ENCODE measurements around the gene PDE4DIP. TPM values are rescaled to one million over a fixed set of nuclear protein-coding genes. Genes with fewer than 3 reads are reported as not detected.
"Not testable (repeated sequence)": the region's sequence is repeated elsewhere in the genome, so short reads cannot be mapped to it uniquely, and the experiment has no call there.

The PDE4DIP gene
- total RNA-seq, 2 experiments from 2014 or later = 37.5 to 52.2 TPM

DNA sequence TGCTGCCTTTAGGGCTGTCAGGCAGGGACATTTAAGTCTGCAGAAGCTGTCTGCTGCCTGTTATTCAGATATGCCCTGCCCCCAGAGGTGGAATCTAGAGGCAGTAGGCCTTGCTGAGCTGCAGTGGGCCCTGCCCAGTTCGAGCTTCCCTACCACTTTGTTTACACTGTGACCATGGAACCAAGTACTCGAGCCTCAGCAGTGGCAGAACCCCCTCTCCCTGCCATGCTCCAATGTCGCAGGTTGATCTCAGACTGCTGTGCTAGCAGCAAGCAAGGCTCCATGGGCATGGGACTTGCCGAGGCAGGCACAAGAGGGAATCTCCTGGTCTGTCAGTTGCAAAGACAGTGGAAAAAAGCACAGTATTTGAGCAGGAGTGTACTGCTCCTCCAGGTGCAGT is 198.8 kb downstream of the PDE4DIP start:
- CTCF ChIA-PET (ENCODE audit: unreplicated experiment); H3K9me2 ChIP-seq (ENCODE audit: insufficient read depth, low read length); POLR2A ChIA-PET; H3K4me3 ChIP-seq (ENCODE audit: low read depth, low read length, poor library complexity, severe bottlenecking); DNase-seq (ENCODE audit: low spot score); H3K4me1 ChIP-seq (ENCODE audit: insufficient read depth, low read length, poor library complexity, severe bottlenecking); H3K4me2 ChIP-seq (ENCODE audit: low read length); H3K36me3 ChIP-seq (ENCODE audit: insufficient read depth, low read length); H3K9me3 ChIP-seq (ENCODE audit: low read length); H2AFZ ChIP-seq (ENCODE audit: low read length); H3K27ac ChIP-seq (ENCODE audit: low read depth, low read length, poor library complexity, severe bottlenecking); BruUV-seq (replicated peaks); H3K79me2 ChIP-seq (ENCODE audit: insufficient read depth, low read depth, low read length); intact Hi-C loops (cut with micrococcal nuclease; ENCODE audit: unreplicated experiment); H4K20me1 ChIP-seq (ENCODE audit: insufficient read depth, low read length): not testable (repeated sequence)

DNA sequence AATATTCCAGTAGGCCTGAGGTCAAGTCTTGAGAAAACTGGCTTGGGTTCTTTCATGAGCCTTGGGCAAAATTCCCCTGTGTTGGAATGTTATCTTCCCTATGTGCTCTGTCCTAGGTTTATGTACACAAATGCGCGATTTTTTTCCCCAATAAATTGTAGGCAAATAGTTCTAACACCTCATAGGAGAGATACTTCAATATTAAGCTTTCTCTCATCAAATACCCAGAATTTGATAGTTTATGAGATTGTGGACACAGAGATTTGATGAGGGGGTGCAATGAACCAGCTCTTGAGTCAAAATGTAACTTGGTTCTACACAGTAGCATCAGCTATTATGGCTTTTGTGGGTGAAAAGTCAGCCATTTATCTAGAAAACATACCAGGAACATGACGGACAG is 220.4 kb downstream of the PDE4DIP start:
- H3K27ac ChIP-seq (ENCODE audit: low read depth, low read length, poor library complexity, severe bottlenecking); H3K79me2 ChIP-seq (ENCODE audit: insufficient read depth, low read depth, low read length); H3K9me2 ChIP-seq (ENCODE audit: insufficient read depth, low read length); H3K36me3 ChIP-seq (ENCODE audit: insufficient read depth, low read length); H4K20me1 ChIP-seq (ENCODE audit: insufficient read depth, low read length); intact Hi-C loops (cut with micrococcal nuclease; ENCODE audit: unreplicated experiment); H3K4me3 ChIP-seq (ENCODE audit: low read depth, low read length, poor library complexity, severe bottlenecking); H3K4me2 ChIP-seq (ENCODE audit: low read length); DNase-seq (ENCODE audit: low spot score); H3K9me3 ChIP-seq (ENCODE audit: low read length); POLR2A ChIA-PET; CTCF ChIA-PET (ENCODE audit: unreplicated experiment); H2AFZ ChIP-seq (ENCODE audit: low read length); H3K4me1 ChIP-seq (ENCODE audit: insufficient read depth, low read length, poor library complexity, severe bottlenecking): not testable (repeated sequence)
- BruUV-seq (replicated peaks) = TSS peak; percentile 35

DNA sequence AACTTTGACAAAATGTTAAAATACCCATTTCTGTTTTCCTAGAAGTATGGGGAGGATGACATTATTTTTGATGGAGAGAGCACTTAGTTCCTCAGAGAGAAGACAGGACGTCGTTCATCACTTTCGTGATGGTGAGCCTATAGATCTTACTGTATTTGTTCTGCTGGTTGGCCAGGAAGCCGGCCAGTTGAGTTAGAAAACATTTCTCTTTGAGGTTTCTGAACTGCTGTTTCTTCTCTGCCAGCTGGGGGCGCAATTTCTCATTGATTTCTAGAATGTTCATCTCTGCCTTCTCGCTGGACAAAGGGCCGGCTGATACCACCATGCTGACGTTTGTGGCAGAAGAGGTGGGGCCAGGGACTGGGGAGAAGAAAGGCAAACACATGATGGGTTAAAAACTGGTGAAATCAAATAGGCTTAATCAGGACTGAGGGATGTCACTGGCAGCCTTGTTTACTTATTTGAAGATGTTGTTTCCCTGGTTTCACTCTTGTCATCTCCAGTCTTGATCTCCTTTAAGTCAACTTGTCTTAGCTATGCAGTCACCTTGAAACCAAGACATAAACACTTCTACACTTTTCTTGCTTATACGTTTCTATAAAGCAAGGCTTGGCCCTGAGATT is 231.4 kb downstream of the PDE4DIP start:
- H3K9me3 ChIP-seq (ENCODE audit: low read length); H2AFZ ChIP-seq (ENCODE audit: low read length); H3K27ac ChIP-seq (ENCODE audit: low read depth, low read length, poor library complexity, severe bottlenecking); H3K4me3 ChIP-seq (ENCODE audit: low read depth, low read length, poor library complexity, severe bottlenecking); H3K4me2 ChIP-seq (ENCODE audit: low read length); BruUV-seq (replicated peaks); H3K9me2 ChIP-seq (ENCODE audit: insufficient read depth, low read length); H3K36me3 ChIP-seq (ENCODE audit: insufficient read depth, low read length); H3K4me1 ChIP-seq (ENCODE audit: insufficient read depth, low read length, poor library complexity, severe bottlenecking); DNase-seq (ENCODE audit: low spot score); intact Hi-C loops (cut with micrococcal nuclease; ENCODE audit: unreplicated experiment); H4K20me1 ChIP-seq (ENCODE audit: insufficient read depth, low read length); H3K79me2 ChIP-seq (ENCODE audit: insufficient read depth, low read depth, low read length); CTCF ChIA-PET (ENCODE audit: unreplicated experiment); POLR2A ChIA-PET: not testable (repeated sequence)
- TF ChIP-seq, protein P1, sequence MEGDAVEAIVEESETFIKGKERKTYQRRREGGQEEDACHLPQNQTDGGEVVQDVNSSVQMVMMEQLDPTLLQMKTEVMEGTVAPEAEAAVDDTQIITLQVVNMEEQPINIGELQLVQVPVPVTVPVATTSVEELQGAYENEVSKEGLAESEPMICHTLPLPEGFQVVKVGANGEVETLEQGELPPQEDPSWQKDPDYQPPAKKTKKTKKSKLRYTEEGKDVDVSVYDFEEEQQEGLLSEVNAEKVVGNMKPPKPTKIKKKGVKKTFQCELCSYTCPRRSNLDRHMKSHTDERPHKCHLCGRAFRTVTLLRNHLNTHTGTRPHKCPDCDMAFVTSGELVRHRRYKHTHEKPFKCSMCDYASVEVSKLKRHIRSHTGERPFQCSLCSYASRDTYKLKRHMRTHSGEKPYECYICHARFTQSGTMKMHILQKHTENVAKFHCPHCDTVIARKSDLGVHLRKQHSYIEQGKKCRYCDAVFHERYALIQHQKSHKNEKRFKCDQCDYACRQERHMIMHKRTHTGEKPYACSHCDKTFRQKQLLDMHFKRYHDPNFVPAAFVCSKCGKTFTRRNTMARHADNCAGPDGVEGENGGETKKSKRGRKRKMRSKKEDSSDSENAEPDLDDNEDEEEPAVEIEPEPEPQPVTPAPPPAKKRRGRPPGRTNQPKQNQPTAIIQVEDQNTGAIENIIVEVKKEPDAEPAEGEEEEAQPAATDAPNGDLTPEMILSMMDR (conservative IDR thresholded peaks at IDR 0.05; ENCODE audit: low read length) = 0 out of 2 replicates have a peak, but pooled peaks have one; percentile 27

Small RNAs within 50 kb of the gene (small RNA-seq; reads per million reads assigned to genes)
- gene RN7SKP88 (not detected), gene RNU2-38P (not detected)

Other genes with a start within 250 kb of the PDE4DIP start
- gene NBPF14, start 248.4 kb upstream of the PDE4DIP start, total RNA-seq (2014; rRNA removed; shearing (Covaris generic)) = 14.4 and 21.1 TPM in 2 replicates
- 22.4 and 25.9 TPM in 2 replicates for gene NBPF14, start 248.4 kb upstream of the PDE4DIP start, total RNA-seq (2022)
- gene NUDT4B, start 95.7 kb upstream of the PDE4DIP start, total RNA-seq (2014; rRNA removed; shearing (Covaris generic)) = 0.63 and 5.8 TPM in 2 replicates
- 0.63 TPM in 1 of 2 replicates, not detected in the other for gene NUDT4B, start 95.7 kb upstream of the PDE4DIP start, total RNA-seq (2022)